Neural cell (in vitro differentiated cells): Measurements from ENCODE around the gene SYCE3. TPM values are rescaled to one million over a fixed set of nuclear protein-coding genes. Genes with fewer than 3 reads are reported as not detected.

Experiments
- H2AFZ ChIP-seq: fragments of 200-600, 300-800 bp; sonication (generic), shearing (Covaris generic); 2 replicates; pipeline ENCODE4 v1.6.0; 2014; ENCODE audit warnings: low read depth, mild to moderate bottlenecking, antibody characterized with exemption, low read length, moderate library complexity
- H3F3A ChIP-seq: fragments of 200-600 bp; shearing (Covaris generic); 2 replicates; pipeline ENCODE4 v1.6.1; 2016; ENCODE audit warnings: mild to moderate bottlenecking, moderate library complexity, mixed read lengths, antibody characterized with exemption, low read length; ENCODE audit not compliant: insufficient read depth, poor library complexity, severe bottlenecking
- H3K27ac ChIP-seq: fragments of 200-600, 300-800 bp; sonication (generic), shearing (Covaris generic); 2 replicates; pipeline ENCODE4 v1.5.1; 2014; ENCODE audit warnings: mild to moderate bottlenecking, low read length, moderate library complexity
- H3K27me3 ChIP-seq: fragments of 300-800, 200-600 bp; sonication (generic), shearing (Covaris generic); 2 replicates; pipeline ENCODE4 v1.6.0; 2014; ENCODE audit warnings: mild to moderate bottlenecking, low read depth, low read length, moderate library complexity; ENCODE audit not compliant: insufficient read depth
- H3K36me3 ChIP-seq: fragments of 300-800, 200-600 bp; sonication (generic), shearing (Covaris generic); 2 replicates; pipeline ENCODE4 v1.5.1; 2014; ENCODE audit warnings: mild to moderate bottlenecking, antibody characterized with exemption, low read length, moderate library complexity; ENCODE audit not compliant: insufficient read depth
- H3K4me2 ChIP-seq: fragments of 300-800, 200-600 bp; sonication (generic), shearing (Covaris generic); 2 replicates; pipeline ENCODE4 v1.6.0; 2014; ENCODE audit warnings: mild to moderate bottlenecking, low read length
- H3K4me3 ChIP-seq: fragments of 300-800, 200-600 bp; sonication (generic), shearing (Covaris generic); 2 replicates; pipeline ENCODE4 v1.5.1; 2014; ENCODE audit warnings: mild to moderate bottlenecking, low read length, moderate library complexity
- H3K79me2 ChIP-seq: fragments of 200-600 bp; shearing (Covaris generic); replicated peaks from 2 replicates; pipeline ENCODE4 v1.6.0; 2014; ENCODE audit warnings: mild to moderate bottlenecking, low read length, moderate library complexity; ENCODE audit not compliant: insufficient read depth
- H3K9ac ChIP-seq: fragments of 300-800, 200-600 bp; sonication (generic), shearing (Covaris generic); 2 replicates; pipeline ENCODE4 v1.6.1; 2016; ENCODE audit warnings: mild to moderate bottlenecking, low read length, mixed read lengths
- H3K9me2 ChIP-seq: fragments of 200-600 bp; shearing (Covaris generic); 2 replicates; pipeline ENCODE4 v1.6.1; 2016; ENCODE audit warnings: mild to moderate bottlenecking, low read length, mixed read lengths; ENCODE audit not compliant: insufficient read depth
- H3K9me3 ChIP-seq: fragments of 200-600, 300-800 bp; sonication (generic), shearing (Covaris generic); 2 replicates; pipeline ENCODE4 v1.6.1; 2016; ENCODE audit warnings: mild to moderate bottlenecking, mixed run types, low read length, moderate library complexity, mixed read lengths
- H4K20me1 ChIP-seq: fragments of 200-600 bp; shearing (Covaris generic); 2 replicates; pipeline ENCODE4 v1.6.1; 2016; ENCODE audit warnings: mild to moderate bottlenecking, mixed run types; ENCODE audit not compliant: insufficient read depth
- CTCF ChIP-seq: fragments of 450-650 bp; IDR thresholded peaks from 2 replicates; pipeline ENCODE4 v1.5.1; 2014; ENCODE audit warnings: antibody characterized with exemption, mild to moderate bottlenecking, moderate library complexity; ENCODE audit not compliant: poor library complexity, severe bottlenecking
- EP300 ChIP-seq: fragments of 450-650 bp; conservative IDR thresholded peaks from 2 replicates; pipeline ENCODE4 v1.6.1; 2014; ENCODE audit warnings: antibody characterized with exemption, mild to moderate bottlenecking, moderate library complexity; ENCODE audit not compliant: poor library complexity, severe bottlenecking
- EZH2 ChIP-seq: fragments of 200-600, 300-800 bp; shearing (Covaris generic), sonication (generic); IDR thresholded peaks from 2 replicates; pipeline ENCODE4 v1.6.1; 2014; ENCODE audit warnings: antibody characterized with exemption, low read length, borderline replicate concordance, mild to moderate bottlenecking; ENCODE audit not compliant: insufficient read depth, poor library complexity, severe bottlenecking
- MXI1 ChIP-seq: fragments of 450-650 bp; conservative IDR thresholded peaks from 2 replicates; pipeline ENCODE4 v1.6.1; 2014; ENCODE audit warnings: antibody characterized with exemption, mild to moderate bottlenecking; ENCODE audit not compliant: poor library complexity, severe bottlenecking
- POLR2AphosphoS5 ChIP-seq: IDR thresholded peaks from 2 replicates; pipeline ENCODE4 v1.6.1; 2012
- RAD21 ChIP-seq: fragments of 450-650 bp; conservative IDR thresholded peaks from 2 replicates; pipeline ENCODE4 v1.6.1; 2014; ENCODE audit warnings: antibody characterized with exemption, mild to moderate bottlenecking, moderate library complexity
- REST ChIP-seq: IDR thresholded peaks from 2 replicates; pipeline ENCODE4 v1.6.1; 2012; ENCODE audit warnings: borderline replicate concordance
- SMC3 ChIP-seq: fragments of 450-650 bp; conservative IDR thresholded peaks from 2 replicates; pipeline ENCODE4 v1.6.1; 2014; ENCODE audit warnings: antibody characterized with exemption, mild to moderate bottlenecking, moderate library complexity; ENCODE audit not compliant: poor library complexity
- TAF1 ChIP-seq: IDR thresholded peaks from 2 replicates; pipeline ENCODE4 v1.6.1; 2012; ENCODE audit warnings: low read depth
- polyA plus RNA-seq: library from polyadenylated mRNA; depleted of rRNA; stranded (reverse); fragments of >200 nt; gene quantifications from 2 replicates; pipeline ENCODE4 v1.2.3, GENCODE V29; 2014

Gene SYCE3
- polyA plus RNA-seq, 1 donor from 2014 or later: not detected

GRCh38 chr22:50599816-50600455, 37.2 kb upstream of the SYCE3 start:
- Histone ChIP-seq H4K20me1 (no peaks in the 10 kb centered on the region), H2AFZ (peak overlapping the region; percentile 40), H3K36me3 (no peaks in the 10 kb centered on the region), H3F3A (no peaks in the 10 kb centered on the region), H3K27me3 (no peaks in the 10 kb centered on the region), H3K9ac (peak overlapping the region; percentile 69), H3K9me3 (no peaks in the 10 kb centered on the region), H3K79me2 (no peaks in the 10 kb centered on the region), H3K4me3 (peak overlapping the region; percentile 81), H3K9me2 (no peaks in the 10 kb centered on the region), H3K27ac (no peak overlapping the region), H3K4me2 (peak overlapping the region; percentile 78)
- TF ChIP-seq MXI1 (peak; percentile 45), REST (peak; percentile 94), POLR2AphosphoS5 (no peak)

GRCh38 chr22:50597097-50597496, 34.4 kb upstream of the SYCE3 start:
- no peak for TF ChIP-seq TAF1
- TF ChIP-seq CTCF: no peak
- TF ChIP-seq MXI1: no peak
- no peak for TF ChIP-seq REST
- no peak for TF ChIP-seq SMC3
- TF ChIP-seq RAD21: no peak
- no peak for TF ChIP-seq EP300
- TF ChIP-seq EZH2: no peak
- no peak for TF ChIP-seq POLR2AphosphoS5
- Histone ChIP-seq H3K9me2 (no peaks in the 10 kb centered on the region), H3K27me3 (no peaks in the 10 kb centered on the region)

More at GRCh38 chr22:50597097-50597496, 34.4 kb upstream of the SYCE3 start:
- no peaks in the 10 kb centered on the region for H3K36me3 ChIP-seq
- no peak overlapping the region for H2AFZ ChIP-seq
- no peak overlapping the region for H3K9ac ChIP-seq
- no peaks in the 10 kb centered on the region for H3F3A ChIP-seq
- H4K20me1 ChIP-seq: no peaks in the 10 kb centered on the region
- no peaks in the 10 kb centered on the region for H3K79me2 ChIP-seq
- H3K9me3 ChIP-seq: no peaks in the 10 kb centered on the region
- H3K4me3 ChIP-seq: no peak overlapping the region
- H3K27ac ChIP-seq: no peak overlapping the region
- H3K4me2 ChIP-seq: no peak overlapping the region
